Measurements from ENCODE around the gene IFI30. TPM values are rescaled to one million over a fixed set of nuclear protein-coding genes. Genes with fewer than 3 reads are reported as not detected.
"Not testable (repeated sequence)": the region's sequence is repeated elsewhere in the genome, so short reads cannot be mapped to it uniquely, and the experiment has no call there.

Gene IFI30
- total RNA-seq, 2 experiments from 2014 or later: 23.7 to 26.9 TPM

DNA sequence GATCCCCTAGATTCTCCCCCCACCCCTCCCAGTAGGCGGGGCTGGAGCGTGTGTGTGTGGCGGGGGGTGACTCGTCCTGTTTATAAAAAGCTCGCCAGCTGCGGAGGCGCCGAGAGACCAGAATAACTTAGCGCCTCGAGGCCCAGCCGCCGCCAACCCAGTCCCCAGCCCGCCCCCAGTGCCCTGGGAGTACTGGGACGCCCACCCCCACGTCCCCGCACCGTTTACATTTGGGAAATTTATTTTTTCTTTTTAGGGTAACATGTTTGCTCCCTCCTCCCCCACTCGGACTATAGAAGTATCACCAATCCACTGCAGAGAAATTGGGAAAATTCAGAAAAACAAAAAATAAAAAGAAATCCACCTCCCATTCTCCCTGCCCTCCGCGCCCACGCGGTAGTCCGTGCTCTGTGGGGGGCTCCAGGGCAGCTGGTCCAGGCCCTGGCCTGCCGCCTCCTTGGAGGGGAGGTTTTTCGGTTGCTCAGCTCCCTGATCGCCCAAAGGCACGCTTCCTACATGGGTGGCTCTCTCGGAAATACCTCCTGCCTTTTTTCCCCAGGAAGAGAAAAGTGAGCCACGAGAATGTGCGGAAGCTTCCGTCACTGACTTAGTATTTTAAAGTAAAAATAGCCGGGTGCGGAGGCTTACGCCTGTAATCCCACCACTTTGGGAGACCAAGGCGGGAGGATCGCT is 31.7 kb downstream of the IFI30 start:
- DNase-seq: peak; percentile 77
- Mint-ChIP-seq H3K4me1 (ENCODE audit: low read depth) (peaks cover 21% of the 10 kb centered on the region), H3K36me3 (peaks cover 2% of the 10 kb centered on the region), H3K27ac (peak overlapping the region; percentile 69), H3K27me3 (peaks cover 3% of the 10 kb centered on the region), H3K9me3 (no peaks in the 10 kb centered on the region), H3K4me3 (peak overlapping the region; percentile 84)
- CTCF ChIA-PET: interaction anchor here (0.9 to 8.4 kb wide), 13 partner anchors 13 to 209 kb away, joined by 3 to 170 read pairs (median 6); partner anchors contain the start of genes LSM4 and MPV17L2
- POLR2A ChIA-PET: interaction anchor here (0.6 to 1.6 kb wide), 2 partner anchors 12 to 128 kb away, joined by 3 to 4 read pairs; partner anchors contain the start of gene MPV17L2
- intact Hi-C loops (cut with micrococcal nuclease): no loop called here

DNA sequence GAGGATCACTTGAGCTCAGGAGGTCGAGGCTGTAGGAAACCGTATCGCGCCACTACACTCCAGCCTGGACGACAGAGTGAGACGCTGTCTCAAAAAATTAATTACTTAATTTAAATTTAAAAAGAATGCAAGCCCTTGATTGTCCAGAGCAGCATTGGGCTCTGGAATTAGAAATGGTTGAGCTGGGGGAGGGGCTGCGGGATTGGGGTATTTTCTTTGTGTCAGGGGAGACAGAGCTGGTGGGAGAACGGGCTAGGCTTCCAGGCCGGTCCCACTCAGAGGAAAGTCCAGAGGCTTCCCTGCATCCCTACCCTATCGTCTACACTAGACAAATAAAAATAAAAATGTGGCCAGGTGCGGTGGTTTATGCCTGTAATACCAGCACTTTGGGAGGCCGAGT is 32.4 kb downstream of the IFI30 start:
- CTCF ChIA-PET: interaction anchor here (0.9 to 8.4 kb wide), 8 partner anchors 13 to 205 kb away, joined by 3 to 170 read pairs (median 10); a partner anchor contains a TSS
- Mint-ChIP-seq H3K27me3 (peaks cover 3% of the 10 kb centered on the region), H3K4me3 (no peak overlapping the region), H3K4me1 (ENCODE audit: low read depth) (peaks cover 21% of the 10 kb centered on the region), H3K36me3 (peaks cover 2% of the 10 kb centered on the region), H3K27ac (no peak overlapping the region), H3K9me3 (no peaks in the 10 kb centered on the region)
- intact Hi-C loops (cut with micrococcal nuclease): no loop called here
- no peak for DNase-seq
- POLR2A ChIA-PET: interaction anchor here (1.6 kb wide), 1 partner anchor 13 kb away, joined by 4 read pairs; the partner anchor contains the start of gene MPV17L2

DNA sequence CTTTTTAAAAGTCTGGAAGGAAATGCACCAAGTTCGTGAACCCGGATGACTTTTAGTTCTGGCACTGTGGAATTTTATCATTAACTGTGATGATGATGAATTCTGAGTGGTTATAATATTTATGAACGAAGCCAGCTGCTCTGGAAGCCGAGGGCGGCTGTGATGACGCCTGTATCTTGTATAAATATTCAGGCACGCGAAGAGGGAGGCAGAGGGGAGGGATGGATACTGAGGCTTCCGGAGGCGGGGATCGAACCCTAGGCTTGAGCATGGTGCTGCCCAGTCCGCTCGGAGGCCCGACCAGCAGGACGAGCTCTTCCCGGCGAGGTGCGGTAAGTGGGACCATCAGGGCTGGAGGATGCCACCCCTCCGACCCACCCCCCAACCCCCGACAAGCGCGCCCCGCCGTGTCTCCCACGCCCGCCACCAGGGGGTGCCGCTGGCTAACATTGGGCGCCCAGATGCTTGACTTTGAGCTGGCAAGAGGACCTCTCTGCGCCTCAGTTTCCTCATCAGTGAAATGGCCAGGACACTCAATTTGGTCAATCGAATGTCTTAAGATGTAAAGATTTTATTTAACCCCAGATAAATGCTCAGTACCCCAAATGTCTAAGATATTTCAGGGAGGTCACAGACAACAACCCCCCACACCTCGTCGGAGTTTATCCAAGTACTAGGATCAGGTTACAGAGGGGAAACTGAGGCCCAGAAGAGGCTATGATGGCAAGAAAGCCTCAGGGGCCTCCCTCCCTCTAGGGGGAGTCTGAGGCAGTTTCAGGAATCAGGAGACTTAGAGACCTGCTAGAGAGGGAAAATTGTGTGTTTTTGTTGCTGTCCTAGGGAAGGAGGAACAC is 34.7 kb downstream of the IFI30 start:
- intact Hi-C loops (cut with micrococcal nuclease): loop anchor here (1.0 kb wide), 1 partner anchor 43 kb away; no protein-coding TSS in a partner anchor
- peaks cover 9% of the 10 kb centered on the region for H3K4me1 Mint-ChIP-seq (ENCODE audit: low read depth)
- H3K27ac Mint-ChIP-seq: no peak overlapping the region
- no peaks in the 10 kb centered on the region for H3K9me3 Mint-ChIP-seq
- POLR2A ChIA-PET: no interaction called here
- CTCF ChIA-PET: interaction anchor here (0.6 to 8.4 kb wide), 20 partner anchors 8 to 206 kb away, joined by 3 to 170 read pairs (median 4); partner anchors contain the start of genes IQCN and PDE4C
- peak; percentile 67 for DNase-seq
- no peaks in the 10 kb centered on the region for H3K36me3 Mint-ChIP-seq
- H3K4me3 Mint-ChIP-seq: no peak overlapping the region
- peaks cover 6% of the 10 kb centered on the region for H3K27me3 Mint-ChIP-seq

DNA sequence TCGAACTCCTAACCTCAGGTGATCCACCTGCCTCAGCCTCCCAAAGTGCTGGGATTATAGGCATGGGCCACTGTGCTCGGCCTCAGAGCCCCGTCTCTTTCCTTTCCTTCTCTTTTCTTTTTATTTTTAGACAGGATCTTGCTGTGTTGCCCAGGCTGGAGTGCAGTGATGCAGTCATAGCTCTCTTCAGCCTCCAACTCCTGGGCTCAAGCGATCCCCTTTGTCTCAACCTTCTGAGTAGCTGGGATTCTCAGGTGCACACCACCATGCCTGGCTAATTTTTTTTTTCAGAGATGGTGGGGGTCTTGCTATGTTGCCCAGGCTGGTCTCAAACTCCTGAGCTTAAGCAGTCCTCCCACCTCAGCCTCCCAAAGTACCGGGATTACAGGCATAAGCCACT is 36.3 kb downstream of the IFI30 start:
- CTCF ChIA-PET: interaction anchor here (0.8 to 8.4 kb wide), 3 partner anchors 42 to 201 kb away, joined by 3 to 170 read pairs (median 5); a partner anchor contains a TSS
- H3K27me3 Mint-ChIP-seq; H3K27ac Mint-ChIP-seq; intact Hi-C loops (cut with micrococcal nuclease); DNase-seq; H3K4me1 Mint-ChIP-seq (ENCODE audit: low read depth); H3K36me3 Mint-ChIP-seq; H3K9me3 Mint-ChIP-seq; H3K4me3 Mint-ChIP-seq: not testable (repeated sequence)
- POLR2A ChIA-PET: interaction anchor here (0.6 kb wide), 1 partner anchor 10 kb away, joined by 3 read pairs; no protein-coding TSS in a partner anchor

DNA sequence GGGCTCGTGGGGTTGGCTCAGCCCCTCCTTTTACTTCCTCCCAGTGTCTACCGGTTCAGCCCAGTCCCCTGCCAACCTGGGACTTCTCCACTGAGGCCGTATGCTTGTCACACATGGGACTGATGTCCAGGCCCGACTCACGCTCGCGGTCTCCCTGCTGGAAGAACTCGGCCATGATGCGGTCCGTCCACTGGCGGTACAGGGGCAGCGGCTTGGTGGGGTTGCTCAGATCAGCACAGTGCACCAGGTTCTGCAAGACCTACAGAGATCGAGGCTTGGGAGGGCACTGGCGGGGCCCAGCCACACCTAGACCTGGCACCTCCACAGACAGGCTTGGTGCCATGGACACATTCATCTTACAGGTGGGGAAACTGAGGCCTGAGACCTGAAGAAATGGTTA is 38.1 kb downstream of the IFI30 start:
- DNase-seq: no peak
- POLR2A ChIA-PET: no interaction called here
- Mint-ChIP-seq H3K4me3 (no peak overlapping the region), H3K27me3 (peaks cover 6% of the 10 kb centered on the region), H3K36me3 (no peaks in the 10 kb centered on the region), H3K4me1 (ENCODE audit: low read depth) (no peaks in the 10 kb centered on the region), H3K9me3 (no peaks in the 10 kb centered on the region), H3K27ac (no peak overlapping the region)
- CTCF ChIA-PET: no interaction called here
- intact Hi-C loops (cut with micrococcal nuclease): no loop called here

DNA sequence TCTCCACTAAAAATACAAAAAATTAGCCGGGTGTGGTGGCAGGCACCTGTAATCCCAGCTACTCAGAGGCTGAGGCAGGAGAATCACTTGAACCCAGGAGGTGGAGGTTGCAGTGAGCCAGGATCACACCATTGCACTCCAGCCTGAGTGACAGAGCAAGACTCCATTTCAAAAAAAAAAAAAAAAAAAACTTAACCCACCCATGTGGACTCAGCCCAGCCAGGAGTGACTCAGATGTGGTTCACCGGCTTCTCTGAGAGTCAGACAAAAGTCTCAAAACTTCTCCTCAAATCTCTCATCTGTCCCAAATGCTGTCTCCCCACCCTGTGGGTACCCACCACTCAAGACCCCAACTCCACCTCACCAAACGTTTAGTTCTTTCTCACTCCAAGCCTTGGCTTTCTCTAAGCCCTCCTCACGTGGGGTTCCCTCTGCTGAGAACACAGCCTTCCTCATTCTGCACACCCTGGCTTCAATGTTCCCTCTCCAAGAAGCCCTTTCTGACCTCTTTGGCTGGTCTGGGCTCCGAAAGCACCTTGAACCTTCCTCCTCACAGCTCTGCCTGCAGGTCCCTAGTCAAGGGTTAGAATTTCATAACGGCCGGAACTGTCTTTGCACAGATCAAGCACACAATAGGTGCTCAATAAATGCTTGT is 41.3 kb downstream of the IFI30 start:
- DNase-seq: no peak

GRCh38 chr19:18216789-18217188 is 43.2 kb downstream of the IFI30 start:
- no peaks in the 10 kb centered on the region for H3K36me3 Mint-ChIP-seq

More for the DNA sequence above, 41.3 kb downstream of the IFI30 start:
- Mint-ChIP-seq H3K9me3 (no peaks in the 10 kb centered on the region), H3K36me3 (no peaks in the 10 kb centered on the region), H3K4me3 (no peak overlapping the region), H3K27ac (no peak overlapping the region), H3K4me1 (ENCODE audit: low read depth) (no peaks in the 10 kb centered on the region), H3K27me3 (peaks cover 5% of the 10 kb centered on the region)
- ChIA-PET CTCF (interaction anchor here (1.4 kb wide), 1 partner anchor 38 kb away, joined by 4 read pairs; no protein-coding TSS in a partner anchor), POLR2A (no interaction called here)
- intact Hi-C loops (cut with micrococcal nuclease): no loop called here

GRCh38 chr19:18218159-18218558 is 44.5 kb downstream of the IFI30 start:
- no peak overlapping the region for H3K4me3 Mint-ChIP-seq
- ChIA-PET CTCF (interaction anchor here (1.0 to 1.1 kb wide), 2 partner anchors 13 to 44 kb away, joined by 3 read pairs; no protein-coding TSS in a partner anchor), POLR2A (no interaction called here)
- peaks cover 10% of the 10 kb centered on the region for H3K27me3 Mint-ChIP-seq
- intact Hi-C loops (cut with micrococcal nuclease): no loop called here
- no peak for DNase-seq
- no peaks in the 10 kb centered on the region for H3K36me3 Mint-ChIP-seq
- H3K4me1 Mint-ChIP-seq (ENCODE audit: low read depth): peaks cover 3% of the 10 kb centered on the region
- H3K27ac Mint-ChIP-seq: no peak overlapping the region
- H3K9me3 Mint-ChIP-seq: no peaks in the 10 kb centered on the region

More at GRCh38 chr19:18216789-18217188, 43.2 kb downstream of the IFI30 start:
- intact Hi-C loops (cut with micrococcal nuclease): no loop called here
- Mint-ChIP-seq H3K9me3 (no peaks in the 10 kb centered on the region), H3K27ac (no peak overlapping the region), H3K4me1 (ENCODE audit: low read depth) (peaks cover 3% of the 10 kb centered on the region), H3K27me3 (peaks cover 10% of the 10 kb centered on the region), H3K4me3 (no peak overlapping the region)
- POLR2A ChIA-PET: no interaction called here
- no peak for DNase-seq
- CTCF ChIA-PET: interaction anchor here (1.3 kb wide), 1 partner anchor 35 kb away, joined by 4 read pairs; no protein-coding TSS in a partner anchor

DNA sequence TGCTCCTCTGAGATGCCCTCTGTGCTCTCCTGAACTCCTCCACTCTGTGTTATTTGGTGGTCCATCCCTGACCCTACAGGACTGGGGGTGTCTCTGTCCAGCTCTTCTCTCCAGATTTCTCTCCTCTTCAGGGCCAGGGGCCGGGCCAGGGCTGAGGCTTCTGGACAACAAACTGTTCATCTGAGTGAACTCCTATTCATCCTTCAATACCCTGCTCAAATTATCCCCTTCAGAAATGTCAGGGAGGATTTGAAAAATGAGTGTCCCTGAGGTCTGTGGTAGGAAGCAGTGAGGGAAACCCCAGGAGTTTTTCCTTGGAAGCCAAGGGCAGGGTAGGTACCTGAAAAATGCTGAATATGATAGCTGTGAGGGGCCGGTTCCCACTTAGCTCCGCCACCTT is 45.0 kb downstream of the IFI30 start:
- H3K4me1 Mint-ChIP-seq (ENCODE audit: low read depth): peaks cover 3% of the 10 kb centered on the region
- no peak overlapping the region for H3K27ac Mint-ChIP-seq
- H3K9me3 Mint-ChIP-seq: no peaks in the 10 kb centered on the region
- intact Hi-C loops (cut with micrococcal nuclease): no loop called here
- no peak overlapping the region for H3K4me3 Mint-ChIP-seq
- POLR2A ChIA-PET: interaction anchor here (0.8 kb wide), 1 partner anchor 15 kb away, joined by 3 read pairs; the partner anchor contains the start of gene RAB3A
- peaks cover 12% of the 10 kb centered on the region for H3K27me3 Mint-ChIP-seq
- no peak for DNase-seq
- CTCF ChIA-PET: interaction anchor here (1.0 to 1.2 kb wide), 3 partner anchors 12 to 45 kb away, joined by 3 to 4 read pairs (median 3); no protein-coding TSS in a partner anchor
- no peaks in the 10 kb centered on the region for H3K36me3 Mint-ChIP-seq

GRCh38 chr19:18219911-18220631 is 46.5 kb downstream of the IFI30 start:
- Mint-ChIP-seq H3K27ac (no peak overlapping the region), H3K4me3 (no peak overlapping the region), H3K36me3 (no peaks in the 10 kb centered on the region), H3K27me3 (peaks cover 25% of the 10 kb centered on the region), H3K9me3 (no peaks in the 10 kb centered on the region), H3K4me1 (ENCODE audit: low read depth) (peaks cover 13% of the 10 kb centered on the region)
- ChIA-PET CTCF (interaction anchor here (0.8 to 1.5 kb wide), 4 partner anchors 11 to 168 kb away, joined by 3 to 6 read pairs (median 4); no protein-coding TSS in a partner anchor), POLR2A (interaction anchor here (0.7 kb wide), 1 partner anchor 10 kb away, joined by 3 read pairs; no protein-coding TSS in a partner anchor)
- DNase-seq: no peak
- intact Hi-C loops (cut with micrococcal nuclease): no loop called here
